ENCODE data around the gene PPP1R15B. TPM values are rescaled to one million over a fixed set of nuclear protein-coding genes. Genes with fewer than 3 reads are reported as not detected.
A peak's percentile ranks its signal among the peaks of the same experiment; 100 is the strongest.

Gene PPP1R15B
- total and polyA plus RNA-seq, 11 donors = 8.1 to 29.8 (median 25.9) TPM

GRCh38 chr1:204390751-204391466 is 20.7 kb downstream of the PPP1R15B start:
- H3K36me3 ChIP-seq = no peaks in the 10 kb centered on the region
- intact Hi-C loops (cut with DNase I) = loop anchor here in 1 of 10 donors (10.0 kb wide), 1 partner anchor 226 kb away; the partner anchor contains the start of gene REN
- no peak for ATAC-seq
- no peak overlapping the region for H3K27ac ChIP-seq
- no peaks in the 10 kb centered on the region for H3K9me3 ChIP-seq
- DNase-seq = no peak
- no peak for TF ChIP-seq CTCF (IDR thresholded peaks at IDR 0.05)
- no peaks in the 10 kb centered on the region for H3K4me1 ChIP-seq
- H3K27me3 ChIP-seq = no peaks in the 10 kb centered on the region
- WGBS, 4 donors = 56 to 61% (median 57%) methylated on average over 4 of the region's 4 CpGs
- H3K4me3 ChIP-seq = no peak overlapping the region

- Histone ChIP-seq H3K36me3 (no peaks in the 10 kb centered on the region), H3K27me3 (no peaks in the 10 kb centered on the region), H3K27ac (no peak overlapping the region), H3K9me3 (no peaks in the 10 kb centered on the region), H3K4me1 (peaks cover 0 to 8% (median 2%) of the 10 kb centered on the region in 12 donors), H3K4me3 (no peak overlapping the region)
- 91 to 97% (median 95%) methylated on average over 2 of the region's 2 CpGs for WGBS, 4 donors
- DNase-seq = no peak
- TF ChIP-seq POLR2A (IDR thresholded peaks at IDR 0.05) = no peak
- no peak for ATAC-seq
- intact Hi-C loops (cut with DNase I) = no loop called here
Measured at GRCh38 chr1:204385727-204386126, 25.9 kb downstream of the PPP1R15B start.

GRCh38 chr1:204384636-204385352 is 26.8 kb downstream of the PPP1R15B start:
- Histone ChIP-seq H3K4me1 (peaks cover 0 to 8% (median 2%) of the 10 kb centered on the region in 12 donors), H3K27me3 (no peaks in the 10 kb centered on the region), H3K9me3 (no peaks in the 10 kb centered on the region), H3K4me3 (no peak overlapping the region), H3K27ac (peak overlapping the region in 1 of 12 donors; percentile 41), H3K36me3 (no peaks in the 10 kb centered on the region)
- 59 to 64% (median 60%) methylated on average over 7 of the region's 7 CpGs for WGBS, 4 donors
- DNase-seq = peak in 4 of 5 donors; percentile 35 to 66 (median 47)
- intact Hi-C loops (cut with DNase I) = no loop called here
- ATAC-seq = peak; percentile 47 to 86 (median 76)
- no peak for TF ChIP-seq CTCF (IDR thresholded peaks at IDR 0.05)
- TF ChIP-seq POLR2A (IDR thresholded peaks at IDR 0.05) = no peak

- TF ChIP-seq CTCF (IDR thresholded peaks at IDR 0.05) (no peak), POLR2A (IDR thresholded peaks at IDR 0.05) (no peak)
- Histone ChIP-seq H3K9me3 (no peaks in the 10 kb centered on the region), H3K36me3 (no peaks in the 10 kb centered on the region), H3K27ac (no peak overlapping the region), H3K27me3 (peaks cover 0 to 10% (median 4%) of the 10 kb centered on the region in 9 donors), H3K4me1 (peaks cover 0 to 9% (median 4%) of the 10 kb centered on the region in 12 donors), H3K4me3 (no peak overlapping the region)
- no peak for DNase-seq
- ATAC-seq = no peak
- whole genome bisulfite sequencing, 4 donors = 72 to 84% (median 82%) methylated on average over 5 of the region's 5 CpGs
- intact Hi-C loops (cut with DNase I) = no loop called here
Measured at GRCh38 chr1:204383163-204383904, 28.3 kb downstream of the PPP1R15B start.

Measured in heart left ventricle (tissue), 16 donors.